Activated T-helper 1 cell treated with anti-CD3 and anti-CD28 coated beads, Interleukin-12 subunit alpha, Interleukin-12 subunit beta, Interleukin-2, Interleukin-4 antibody, amounts not matched to agents 30 ng/mL and 10 ng/mL and 1 ng/mL, durations not matched to agents 14 hours and 24 hours and 36 hours (primary cell): ENCODE data around the gene GPR52. TPM values are rescaled to one million over a fixed set of nuclear protein-coding genes. Genes with fewer than 3 reads are reported as not detected.
"Not testable (repeated sequence)": the region's sequence is repeated elsewhere in the genome, so short reads cannot be mapped to it uniquely, and the experiment has no call there.

Experiments
- DNase-seq: peaks from one replicate; pipeline ENCODE4 v3.0.0; 2021; ENCODE audit warnings: low spot score
- H3K27ac Mint-ChIP-seq: one replicate; pipeline ENCODE4 v1.8.0; 2021; ENCODE audit warnings: mild to moderate bottlenecking, mixed read lengths
- H3K27me3 Mint-ChIP-seq: one replicate; pipeline ENCODE4 v1.8.0; 2022; ENCODE audit warnings: mild to moderate bottlenecking, moderate library complexity, mixed read lengths; ENCODE audit not compliant: insufficient read depth
- H3K36me3 Mint-ChIP-seq: one replicate; pipeline ENCODE4 v1.8.0; 2021; ENCODE audit warnings: low read depth, mixed read lengths
- H3K4me1 Mint-ChIP-seq: one replicate; pipeline ENCODE4 v1.8.0; 2021; ENCODE audit warnings: low read depth, mixed read lengths
- H3K4me3 Mint-ChIP-seq: one replicate; pipeline ENCODE4 v1.8.0; 2021; ENCODE audit warnings: mild to moderate bottlenecking, moderate library complexity, mixed read lengths
- H3K9me3 Mint-ChIP-seq: one replicate; pipeline ENCODE4 v1.8.0; 2021; ENCODE audit warnings: mixed read lengths
- intact Hi-C: fragments of 100-400 bp; cut with micrococcal nuclease; formaldehyde crosslinking; loops from one replicate; pipeline ENCODE4 v1.15.1; 2024
- total RNA-seq: library from RNA; stranded (reverse); gene quantifications from 2 replicates; pipeline ENCODE4 v1.2.3, GENCODE V29; 2022

The GPR52 gene, protein sequence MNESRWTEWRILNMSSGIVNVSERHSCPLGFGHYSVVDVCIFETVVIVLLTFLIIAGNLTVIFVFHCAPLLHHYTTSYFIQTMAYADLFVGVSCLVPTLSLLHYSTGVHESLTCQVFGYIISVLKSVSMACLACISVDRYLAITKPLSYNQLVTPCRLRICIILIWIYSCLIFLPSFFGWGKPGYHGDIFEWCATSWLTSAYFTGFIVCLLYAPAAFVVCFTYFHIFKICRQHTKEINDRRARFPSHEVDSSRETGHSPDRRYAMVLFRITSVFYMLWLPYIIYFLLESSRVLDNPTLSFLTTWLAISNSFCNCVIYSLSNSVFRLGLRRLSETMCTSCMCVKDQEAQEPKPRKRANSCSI
- 3.1 and 3.9 TPM in 2 replicates for total RNA-seq

DNA sequence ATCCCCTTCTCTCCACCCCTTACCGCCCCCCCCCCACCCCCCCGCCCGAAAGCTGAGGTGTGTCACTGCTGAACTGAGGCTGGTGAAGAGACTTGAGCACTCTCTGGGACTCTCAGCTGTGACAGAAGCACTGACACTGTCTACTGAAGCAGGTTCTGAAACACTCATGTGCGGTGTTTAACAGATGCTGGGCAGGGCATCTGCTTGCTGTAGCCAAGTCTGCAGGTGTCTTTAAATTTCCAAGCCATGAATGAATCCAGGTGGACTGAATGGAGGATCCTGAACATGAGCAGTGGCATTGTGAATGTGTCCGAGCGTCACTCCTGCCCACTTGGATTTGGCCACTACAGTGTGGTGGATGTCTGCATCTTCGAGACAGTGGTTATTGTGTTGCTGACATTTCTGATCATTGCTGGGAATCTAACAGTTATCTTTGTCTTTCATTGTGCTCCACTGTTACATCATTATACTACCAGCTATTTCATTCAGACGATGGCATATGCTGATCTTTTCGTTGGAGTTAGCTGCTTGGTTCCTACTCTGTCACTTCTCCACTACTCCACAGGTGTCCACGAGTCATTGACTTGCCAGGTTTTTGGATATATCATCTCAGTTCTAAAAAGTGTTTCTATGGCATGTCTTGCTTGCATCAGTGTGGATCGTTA is at the start of gene GPR52:
GPR52 (plus strand) TSS at position 99 of the 665 bp plus-strand sequence; CDS start at position 247, 148 bp downstream.
- no peaks in the 10 kb centered on the region for H3K27me3 Mint-ChIP-seq
- H3K9me3 Mint-ChIP-seq: no peaks in the 10 kb centered on the region
- no peaks in the 10 kb centered on the region for H3K36me3 Mint-ChIP-seq
- intact Hi-C loops: no loop called here
- DNase-seq: no peak
- H3K4me3 Mint-ChIP-seq: no peak within 1 kb of the TSS
- H3K27ac Mint-ChIP-seq: no peak within 1 kb of the TSS
- H3K4me1 Mint-ChIP-seq: no peaks in the 10 kb centered on the region

DNA sequence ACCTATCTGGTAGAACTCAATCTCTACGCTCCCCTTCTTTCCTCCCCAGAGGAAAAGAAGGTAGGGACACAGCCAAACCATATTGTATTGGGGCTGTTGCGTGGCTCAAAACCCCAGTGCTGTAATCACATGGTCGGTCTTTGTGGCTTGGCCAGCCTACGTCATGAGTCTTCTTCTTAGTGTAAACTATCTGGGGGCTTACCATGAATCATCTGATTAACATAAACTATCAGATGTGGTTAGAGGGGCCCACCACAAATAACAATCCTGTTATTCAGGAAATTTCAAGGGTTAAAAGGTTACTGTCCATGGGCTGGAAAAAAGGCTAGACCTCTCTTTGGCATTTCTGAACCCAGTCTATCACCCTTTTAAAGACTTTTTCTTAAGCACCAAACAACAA is 49.5 kb upstream of the GPR52 start:
- Mint-ChIP-seq H3K27ac (no peak overlapping the region), H3K4me1 (no peaks in the 10 kb centered on the region), H3K27me3 (no peaks in the 10 kb centered on the region), H3K9me3 (peaks cover 6% of the 10 kb centered on the region), H3K36me3 (no peaks in the 10 kb centered on the region), H3K4me3 (no peak overlapping the region)
- no peak for DNase-seq
- intact Hi-C loops: no loop called here

DNA sequence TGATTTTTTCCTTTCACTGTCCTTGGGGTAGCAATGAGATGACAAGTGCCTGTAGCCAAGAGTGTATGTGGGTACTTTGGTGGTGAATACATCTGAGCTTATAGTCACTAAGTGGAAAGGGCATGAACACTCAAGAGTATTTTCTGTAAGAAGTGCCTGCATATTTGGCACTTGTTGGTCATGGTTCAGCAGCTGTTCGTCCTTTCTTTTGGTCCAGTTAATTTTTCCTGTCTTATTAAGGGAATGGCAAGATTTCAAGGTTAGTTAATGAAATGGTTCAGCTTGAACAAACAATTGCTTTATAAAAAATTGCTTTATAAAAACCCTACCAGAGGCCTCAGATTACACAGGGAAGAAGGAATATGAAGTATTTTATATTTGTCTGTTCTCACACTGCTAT is 48.6 kb upstream of the GPR52 start:
- Mint-ChIP-seq H3K27ac (no peak overlapping the region), H3K4me3 (no peak overlapping the region), H3K36me3 (no peaks in the 10 kb centered on the region), H3K9me3 (peaks cover 6% of the 10 kb centered on the region), H3K27me3 (no peaks in the 10 kb centered on the region), H3K4me1 (no peaks in the 10 kb centered on the region)
- intact Hi-C loops: no loop called here
- no peak for DNase-seq

DNA sequence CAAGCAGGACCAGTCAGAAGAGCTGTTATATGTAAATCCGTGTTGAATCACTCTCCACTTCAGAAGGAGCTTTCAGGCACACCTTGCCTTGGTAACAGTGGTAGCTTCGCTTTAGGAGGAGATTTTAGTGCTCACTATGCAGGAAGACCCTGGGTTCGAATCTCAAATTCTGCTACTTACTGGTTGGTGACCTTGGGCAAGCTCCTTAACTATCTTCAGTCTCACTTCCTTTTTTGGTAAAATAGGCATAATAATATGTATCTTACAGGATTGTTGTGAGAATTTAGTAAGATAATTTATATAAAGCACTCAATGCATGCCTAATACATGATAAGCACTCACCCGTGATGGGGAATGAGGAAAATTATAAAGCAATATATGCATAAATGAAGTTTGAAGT is 46.7 kb upstream of the GPR52 start:
- Mint-ChIP-seq H3K36me3 (no peaks in the 10 kb centered on the region), H3K27me3 (no peaks in the 10 kb centered on the region), H3K9me3 (peaks cover 6% of the 10 kb centered on the region), H3K4me1 (no peaks in the 10 kb centered on the region), H3K4me3 (no peak overlapping the region), H3K27ac (no peak overlapping the region)
- DNase-seq: no peak
- intact Hi-C loops: no loop called here

DNA sequence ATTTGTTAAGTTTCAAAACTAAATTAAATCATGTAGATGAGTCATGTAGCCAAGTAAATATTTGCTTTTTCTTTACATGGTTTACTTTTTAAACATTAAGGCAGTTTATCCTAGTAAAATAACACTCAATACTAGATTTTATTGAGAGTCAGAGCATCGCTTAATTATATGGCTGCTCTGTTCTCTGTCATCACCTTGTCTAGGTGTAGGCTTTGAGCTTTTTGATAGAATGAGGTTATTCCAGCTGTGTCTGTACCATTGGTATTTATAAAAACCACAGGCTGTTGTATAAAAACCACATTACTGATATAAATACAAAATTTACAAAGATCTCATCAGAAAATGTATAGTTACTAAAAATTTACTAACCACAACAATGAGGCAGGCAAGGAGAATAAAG is 42.5 kb upstream of the GPR52 start:
- Mint-ChIP-seq H3K4me3 (no peak overlapping the region), H3K27ac (no peak overlapping the region), H3K9me3 (no peaks in the 10 kb centered on the region), H3K36me3 (no peaks in the 10 kb centered on the region), H3K27me3 (no peaks in the 10 kb centered on the region), H3K4me1 (no peaks in the 10 kb centered on the region)
- intact Hi-C loops: no loop called here
- DNase-seq: no peak

DNA sequence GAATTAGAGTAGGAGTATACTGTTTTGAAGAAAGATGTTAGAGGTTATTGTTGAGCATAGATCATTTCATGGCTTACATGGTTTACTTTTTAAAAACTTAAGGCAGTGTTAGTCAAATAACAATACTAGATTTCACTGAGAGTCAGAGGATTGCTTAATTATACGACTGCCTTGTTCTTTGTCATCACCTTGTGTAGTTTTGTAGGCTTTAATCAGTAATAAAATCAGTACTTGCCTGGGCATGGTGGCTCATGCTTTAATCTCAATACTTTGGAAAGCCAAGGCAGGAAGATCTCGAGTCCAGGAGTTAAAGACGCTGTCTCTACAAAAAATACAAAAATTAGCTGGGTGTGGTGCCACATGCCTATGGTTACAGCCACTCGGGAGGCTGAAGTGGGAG is 41.3 kb upstream of the GPR52 start:
- intact Hi-C loops: no loop called here
- Mint-ChIP-seq H3K4me1 (no peaks in the 10 kb centered on the region), H3K36me3 (no peaks in the 10 kb centered on the region), H3K4me3 (no peak overlapping the region), H3K9me3 (no peaks in the 10 kb centered on the region), H3K27ac (no peak overlapping the region), H3K27me3 (peaks cover under 1% of the 10 kb centered on the region)
- no peak for DNase-seq

DNA sequence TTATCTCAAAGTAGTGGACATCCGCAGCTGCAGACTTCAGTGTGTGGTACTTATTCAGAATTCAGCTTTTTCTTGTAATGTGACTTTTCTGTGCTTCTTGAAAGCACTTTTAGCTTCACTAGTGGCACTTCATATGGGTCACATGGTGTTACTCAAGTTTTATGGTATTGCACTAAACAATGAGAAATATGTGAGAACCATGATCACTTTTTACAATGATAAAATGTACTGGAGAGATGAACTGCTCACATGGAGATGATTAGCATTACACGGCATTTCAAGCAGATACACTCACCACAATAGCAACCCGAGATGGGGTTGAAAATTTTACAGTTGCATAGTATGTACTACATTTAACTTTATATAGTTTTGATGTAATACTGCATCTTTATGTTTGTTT is 40.1 kb upstream of the GPR52 start:
- no peaks in the 10 kb centered on the region for H3K9me3 Mint-ChIP-seq
- intact Hi-C loops: no loop called here
- no peak overlapping the region for H3K4me3 Mint-ChIP-seq
- peaks cover 4% of the 10 kb centered on the region for H3K27me3 Mint-ChIP-seq
- DNase-seq: no peak
- no peak overlapping the region for H3K27ac Mint-ChIP-seq
- no peaks in the 10 kb centered on the region for H3K4me1 Mint-ChIP-seq
- no peaks in the 10 kb centered on the region for H3K36me3 Mint-ChIP-seq

DNA sequence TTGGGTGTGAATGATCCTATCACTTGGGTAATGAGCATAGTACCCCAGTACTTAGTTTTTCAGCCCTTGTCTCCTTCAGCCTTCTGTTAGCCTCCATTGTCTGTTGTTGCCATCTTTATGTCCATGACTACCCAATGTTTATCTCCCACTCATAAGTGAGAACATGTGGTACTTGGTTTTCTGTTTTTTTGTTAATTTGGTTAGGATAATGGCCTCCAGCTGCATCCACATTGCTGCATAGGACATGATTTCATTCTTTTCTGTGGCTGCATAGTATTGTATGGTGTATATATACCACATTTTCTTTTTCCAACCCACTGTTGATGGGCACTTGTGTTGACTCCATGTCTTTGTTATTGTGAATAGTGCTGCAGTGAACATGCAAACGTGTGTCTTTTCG is 39.6 kb upstream of the GPR52 start:
- Mint-ChIP-seq H3K27ac (no peak overlapping the region), H3K27me3 (peaks cover 4% of the 10 kb centered on the region), H3K4me3 (no peak overlapping the region), H3K36me3 (no peaks in the 10 kb centered on the region), H3K4me1 (no peaks in the 10 kb centered on the region), H3K9me3 (no peaks in the 10 kb centered on the region)
- DNase-seq: no peak
- intact Hi-C loops: no loop called here

DNA sequence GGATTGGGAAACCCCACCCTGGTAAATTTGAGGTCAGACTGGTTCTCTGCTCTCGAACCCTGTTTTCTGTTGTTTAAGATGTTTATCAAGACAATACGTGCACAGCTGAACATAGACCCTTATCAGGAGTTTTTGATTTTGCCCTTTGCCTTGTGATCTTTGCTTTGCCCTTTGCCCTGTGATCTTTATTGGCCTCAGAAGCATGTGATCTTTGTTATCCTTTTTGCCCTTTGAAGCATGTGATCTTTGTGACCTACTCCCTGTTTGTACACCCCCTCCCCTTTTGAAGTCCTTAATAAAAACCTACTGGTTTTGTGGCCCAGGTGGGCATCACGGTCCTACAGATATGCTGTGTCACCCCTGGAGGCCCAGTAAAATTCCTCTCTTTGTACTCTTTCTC is 38.0 kb upstream of the GPR52 start:
- intact Hi-C loops, H3K9me3 Mint-ChIP-seq, H3K4me1 Mint-ChIP-seq, DNase-seq, H3K36me3 Mint-ChIP-seq, H3K27ac Mint-ChIP-seq, H3K4me3 Mint-ChIP-seq, H3K27me3 Mint-ChIP-seq: not testable (repeated sequence)

DNA sequence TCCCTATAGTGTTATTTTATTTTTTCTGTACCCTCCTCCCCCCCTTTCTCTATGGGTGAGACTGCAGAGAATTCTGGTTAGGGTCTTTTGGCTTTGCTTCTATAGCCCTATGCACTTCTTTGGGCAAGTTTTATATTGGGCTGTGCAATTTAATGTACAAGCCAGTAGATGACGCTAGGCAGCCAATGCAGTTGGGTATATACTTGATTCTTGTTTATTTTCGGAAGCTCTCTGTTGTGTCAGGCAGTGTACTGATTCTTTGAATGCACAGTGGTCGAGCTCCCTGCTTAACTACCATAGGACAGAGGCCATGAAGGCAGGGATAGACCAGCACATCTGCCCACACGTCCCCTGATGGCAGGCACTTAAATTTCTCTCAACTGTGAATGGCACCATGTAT is 34.1 kb upstream of the GPR52 start:
- DNase-seq: no peak

DNA sequence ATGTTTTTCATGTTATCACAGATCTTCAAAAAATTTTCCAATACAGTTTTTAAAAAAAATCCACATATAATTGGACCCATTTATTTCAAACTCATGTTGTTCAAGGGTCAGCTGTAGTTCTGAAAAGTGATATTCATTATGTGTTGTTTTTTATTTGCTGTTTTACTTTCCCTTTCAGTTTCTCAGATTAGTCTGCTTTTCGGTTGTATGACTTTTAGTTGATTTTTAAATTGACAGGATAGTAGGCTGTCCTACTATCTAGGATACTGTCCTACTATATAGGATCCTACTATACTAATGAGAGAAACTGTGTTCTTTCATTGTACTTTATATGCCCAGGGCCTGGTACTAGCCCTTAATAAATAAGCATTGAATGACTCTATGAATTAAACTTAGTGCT is 33.6 kb upstream of the GPR52 start:
- DNase-seq: no peak
- Mint-ChIP-seq H3K36me3 (no peaks in the 10 kb centered on the region), H3K27ac (no peak overlapping the region), H3K27me3 (peaks cover 4% of the 10 kb centered on the region), H3K4me3 (no peak overlapping the region), H3K4me1 (peaks cover 4% of the 10 kb centered on the region), H3K9me3 (no peaks in the 10 kb centered on the region)
- intact Hi-C loops: no loop called here

More for the DNA sequence above, 34.1 kb upstream of the GPR52 start:
- Mint-ChIP-seq H3K4me1 (peaks cover 4% of the 10 kb centered on the region), H3K27ac (no peak overlapping the region), H3K9me3 (no peaks in the 10 kb centered on the region), H3K36me3 (no peaks in the 10 kb centered on the region), H3K27me3 (peaks cover 4% of the 10 kb centered on the region), H3K4me3 (no peak overlapping the region)
- intact Hi-C loops: no loop called here

DNA sequence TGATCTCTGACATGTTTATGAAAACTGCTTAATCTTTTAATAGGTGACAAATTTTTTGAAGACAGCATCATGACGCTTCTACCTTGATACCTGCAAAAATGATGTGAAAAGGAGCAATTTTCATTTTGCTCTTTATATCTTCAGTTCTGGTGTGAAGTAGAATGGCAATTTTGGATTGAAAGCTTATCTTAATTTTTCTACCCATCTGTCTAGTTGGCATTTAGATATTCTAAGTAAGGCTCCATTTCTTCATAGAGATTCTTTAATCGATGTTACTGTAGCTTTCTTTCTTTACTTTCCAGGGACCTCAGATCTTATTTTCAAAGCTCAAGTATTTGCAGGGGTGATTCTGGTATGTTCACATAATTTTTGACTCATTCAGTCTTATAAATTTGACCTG is 32.3 kb upstream of the GPR52 start:
- DNase-seq: no peak
- H3K4me3 Mint-ChIP-seq: no peak overlapping the region
- peaks cover 4% of the 10 kb centered on the region for H3K4me1 Mint-ChIP-seq
- H3K27me3 Mint-ChIP-seq: peaks cover 4% of the 10 kb centered on the region
- H3K27ac Mint-ChIP-seq: no peak overlapping the region
- H3K36me3 Mint-ChIP-seq: no peaks in the 10 kb centered on the region
- intact Hi-C loops: no loop called here
- H3K9me3 Mint-ChIP-seq: no peaks in the 10 kb centered on the region

DNA sequence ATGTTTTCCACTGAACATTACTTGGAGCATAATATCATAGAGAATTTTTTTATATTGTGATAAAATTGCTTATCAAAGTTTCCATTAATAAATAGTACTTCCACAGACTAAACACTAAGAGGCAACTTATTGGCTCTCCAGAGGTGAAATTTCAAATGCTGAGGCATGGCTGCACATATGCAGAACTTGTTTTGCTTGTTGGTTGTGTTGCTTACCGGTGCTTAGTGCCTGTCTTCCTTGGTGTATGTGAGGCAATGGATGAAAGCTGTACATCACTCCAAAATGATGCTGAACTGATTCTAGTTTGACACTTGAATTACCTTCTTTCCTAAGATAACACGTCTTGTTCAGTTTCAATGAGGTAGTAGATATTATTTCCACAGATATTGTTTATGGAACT is 29.8 kb upstream of the GPR52 start:
- Mint-ChIP-seq H3K9me3 (no peaks in the 10 kb centered on the region), H3K4me3 (no peak overlapping the region), H3K36me3 (no peaks in the 10 kb centered on the region), H3K4me1 (peaks cover 4% of the 10 kb centered on the region), H3K27me3 (no peaks in the 10 kb centered on the region), H3K27ac (no peak overlapping the region)
- intact Hi-C loops: no loop called here
- DNase-seq: no peak
